GM12874 (cell line): Measurements from ENCODE around the gene CCDC82.

Source experiments
- CTCF ChIP-seq: IDR thresholded peaks from 2 replicates; pipeline ENCODE4 v1.5.1; 2011; ENCODE audit warnings: low read depth, mild to moderate bottlenecking, control low read depth, low read length, moderate library complexity; ENCODE audit not compliant: insufficient read depth

CCDC82 gene

GRCh38 chr11:96396637-96397036, 6.9 kb upstream of the CCDC82 start:
- no peak for TF ChIP-seq CTCF

GRCh38 chr11:96394773-96395172, 5.1 kb upstream of the CCDC82 start:
- TF ChIP-seq CTCF = no peak

- TF ChIP-seq CTCF = peak; percentile 47; the same call in 1 of the 2 replicates
Measured at GRCh38 chr11:96393753-96394348, 4.1 kb upstream of the CCDC82 start.

GRCh38 chr11:96391698-96392307, 2.1 kb upstream of the CCDC82 start:
- no peak for TF ChIP-seq CTCF

GRCh38 chr11:96390488-96390792, 728 bp upstream of the CCDC82 start:
- no peak for TF ChIP-seq CTCF

GRCh38 chr11:96388891-96389719, 607 bp downstream of the CCDC82 start:
- no peak for TF ChIP-seq CTCF

GRCh38 chr11:96385187-96385586, 4.5 kb downstream of the CCDC82 start:
- TF ChIP-seq CTCF = no peak
